ENCODE results near the gene ZNF324. TPM values are rescaled to one million over a fixed set of nuclear protein-coding genes. Genes with fewer than 3 reads are reported as not detected.
A peak's percentile ranks its signal among the peaks of the same experiment; 100 is the strongest.
"Not testable (repeated sequence)": the region's sequence is repeated elsewhere in the genome, so short reads cannot be mapped to it uniquely, and the experiment has no call there.

The ZNF324 gene
- total RNA-seq (10 to 100 TPM; 19.8 to 21.0 TPM), polyA plus RNA-seq (13.9 TPM)

DNA sequence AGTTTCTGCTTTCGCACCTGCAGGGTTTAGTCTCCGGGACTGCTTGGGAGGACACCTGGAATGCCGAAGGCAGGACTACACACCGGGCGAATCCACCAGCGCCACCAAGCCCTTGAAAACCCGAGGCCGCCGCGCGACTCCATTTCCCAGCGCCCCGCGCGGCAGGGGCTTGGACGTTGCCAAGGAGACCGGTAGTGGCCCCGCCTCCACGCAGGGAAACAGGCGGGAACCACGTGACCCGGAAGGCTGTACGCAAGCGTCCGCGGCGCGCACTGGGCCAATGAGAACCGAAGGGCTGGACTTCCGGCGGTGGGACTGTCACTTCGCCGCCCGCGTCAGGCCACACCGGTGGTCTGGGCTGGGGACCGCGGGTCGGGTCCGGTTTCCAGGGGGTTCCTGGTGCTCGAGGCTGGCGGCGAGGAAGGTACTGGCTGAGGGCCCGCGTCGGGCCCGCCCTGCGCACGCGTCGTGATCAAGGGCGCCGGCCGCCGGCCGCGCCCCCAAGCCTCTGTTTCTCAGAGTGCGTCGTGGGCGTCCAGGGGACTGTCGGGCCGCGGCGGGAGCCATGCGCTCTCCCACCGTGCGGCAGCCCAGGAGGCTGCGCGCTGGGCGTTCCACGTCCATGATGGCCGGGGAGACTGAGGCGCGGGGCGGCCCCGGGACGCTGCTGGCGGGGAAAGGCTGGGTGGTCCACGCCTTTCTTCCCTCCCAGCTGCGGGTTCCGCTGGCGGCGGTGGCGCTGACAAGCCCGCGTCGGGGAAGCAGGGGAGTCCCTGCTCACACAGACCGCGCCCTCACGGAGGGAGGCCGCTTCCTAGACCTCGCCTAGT, at the start of gene ZNF324:
TSS of gene ZNF324 (plus strand) at position 321 of the 830 bp plus-strand sequence. CDS start 2,106 bp downstream, outside the sequence.
- POLR2A ChIA-PET, result no interaction called here
- Mint-ChIP-seq H3K4me3 (peak within 1 kb of the TSS; percentile 84 to 94 (median 86)), H3K36me3 (peaks cover 0 to 31% (median 0%) of the 10 kb centered on the region in 3 donors), H3K4me1 (peaks cover 22 to 28% (median 25%) of the 10 kb centered on the region in 3 donors), H3K27me3 (peaks cover 0 to 2% of the 10 kb centered on the region in 2 donors), H3K9me3 (no peaks in the 10 kb centered on the region), H3K27ac (peak within 1 kb of the TSS; percentile 73 to 96 (median 90))
- no peaks in the 10 kb centered on the region for H3K9me3 ChIP-seq (ENCODE audit: low read length)
- peak within 1 kb of the TSS; percentile 81 for H3K4me3 ChIP-seq (ENCODE audit: low read length)
- peaks cover 13% of the 10 kb centered on the region for H3K4me1 ChIP-seq (ENCODE audit: insufficient read depth, low read length)
- CTCF ChIA-PET, result interaction anchor here (1.2 kb wide), 1 partner anchor 53 kb away, joined by 3 read pairs; the partner anchor contains the start of gene ZBTB45
- peak; percentile 94 to 98 (median 97) for DNase-seq
- H3K36me3 ChIP-seq (ENCODE audit: insufficient read depth, low read length), result peaks cover 6% of the 10 kb centered on the region
- no peaks in the 10 kb centered on the region for H3K27me3 ChIP-seq (ENCODE audit: insufficient read depth, low read length, poor library complexity, severe bottlenecking)
- H3K27ac ChIP-seq (ENCODE audit: low read depth, low read length), result peak within 1 kb of the TSS; percentile 96

DNA sequence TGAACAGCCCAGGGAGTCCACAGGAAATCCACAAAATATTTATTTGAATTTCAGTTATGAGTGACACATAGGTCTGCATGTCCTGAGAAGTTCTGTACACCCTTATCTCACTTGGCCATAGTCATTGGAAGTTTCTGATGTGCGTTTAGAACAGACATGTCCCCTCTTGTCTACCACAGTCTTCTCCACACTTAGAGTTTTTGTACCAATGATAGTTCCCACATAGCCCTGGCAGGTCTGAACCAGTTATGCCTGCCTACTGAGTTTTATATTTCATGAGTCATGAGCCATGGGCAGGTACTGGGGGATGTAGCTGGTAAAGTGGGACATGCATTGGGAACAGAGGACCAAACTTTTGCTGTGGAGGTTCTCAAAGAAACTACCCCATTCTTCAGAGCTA, 38.3 kb upstream of the ZNF324 start:
- no peaks in the 10 kb centered on the region for H3K4me1 ChIP-seq (ENCODE audit: insufficient read depth, low read length)
- H3K27ac Mint-ChIP-seq, result no peak overlapping the region
- H3K4me3 Mint-ChIP-seq, result no peak overlapping the region
- H3K27me3 Mint-ChIP-seq, result peaks cover 0 to 1% of the 10 kb centered on the region in 2 donors
- DNase-seq, result no peak
- H3K4me3 ChIP-seq (ENCODE audit: low read length), result no peak overlapping the region
- H3K36me3 ChIP-seq (ENCODE audit: insufficient read depth, low read length), result peaks cover 3% of the 10 kb centered on the region
- no peaks in the 10 kb centered on the region for H3K27me3 ChIP-seq (ENCODE audit: insufficient read depth, low read length, poor library complexity, severe bottlenecking)
- H3K27ac ChIP-seq (ENCODE audit: low read depth, low read length), result no peak overlapping the region
- POLR2A ChIA-PET, result no interaction called here
- no peaks in the 10 kb centered on the region for H3K4me1 Mint-ChIP-seq
- CTCF ChIA-PET, result no interaction called here
- peaks cover 3 to 39% (median 15%) of the 10 kb centered on the region in 3 donors for H3K36me3 Mint-ChIP-seq
- H3K9me3 Mint-ChIP-seq, result peaks cover 9 to 57% (median 46%) of the 10 kb centered on the region in 5 donors
- H3K9me3 ChIP-seq (ENCODE audit: low read length), result peaks cover 53% of the 10 kb centered on the region

DNA sequence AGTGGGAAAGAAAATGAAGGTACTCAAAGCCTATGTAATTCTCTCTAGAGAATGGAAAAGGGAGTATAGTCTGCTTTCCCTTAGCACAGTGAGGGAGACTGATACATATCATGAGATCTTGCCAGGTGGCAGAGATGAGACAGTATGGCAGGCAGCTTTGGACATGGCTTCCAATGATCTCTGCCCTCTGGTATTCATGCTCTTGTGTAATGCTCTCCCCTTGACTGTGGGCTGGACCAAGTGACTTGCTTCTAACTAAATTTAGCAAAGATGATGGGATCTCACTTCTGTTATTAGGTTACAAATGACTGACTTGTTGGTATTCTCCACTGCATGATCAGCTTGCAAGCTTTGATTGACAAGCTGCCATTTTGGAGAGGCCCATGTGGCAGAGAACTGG, 37.1 kb upstream of the ZNF324 start:
- Histone ChIP-seq H3K4me1 (ENCODE audit: insufficient read depth, low read length) (no peaks in the 10 kb centered on the region), H3K4me3 (ENCODE audit: low read length) (no peak overlapping the region), H3K27ac (ENCODE audit: low read depth, low read length) (no peak overlapping the region), H3K36me3 (ENCODE audit: insufficient read depth, low read length) (peaks cover 15% of the 10 kb centered on the region), H3K27me3 (ENCODE audit: insufficient read depth, low read length, poor library complexity, severe bottlenecking) (no peaks in the 10 kb centered on the region), H3K9me3 (ENCODE audit: low read length) (peaks cover 64% of the 10 kb centered on the region)
- POLR2A ChIA-PET, result no interaction called here
- no peak for DNase-seq
- peaks cover 9 to 69% (median 57%) of the 10 kb centered on the region in 5 donors for H3K9me3 Mint-ChIP-seq
- H3K36me3 Mint-ChIP-seq, result peaks cover 8 to 49% (median 27%) of the 10 kb centered on the region in 3 donors
- no peak overlapping the region for H3K4me3 Mint-ChIP-seq
- H3K4me1 Mint-ChIP-seq, result no peaks in the 10 kb centered on the region
- H3K27me3 Mint-ChIP-seq, result peaks cover 0 to 1% of the 10 kb centered on the region in 2 donors
- no peak overlapping the region for H3K27ac Mint-ChIP-seq
- CTCF ChIA-PET, result no interaction called here

DNA sequence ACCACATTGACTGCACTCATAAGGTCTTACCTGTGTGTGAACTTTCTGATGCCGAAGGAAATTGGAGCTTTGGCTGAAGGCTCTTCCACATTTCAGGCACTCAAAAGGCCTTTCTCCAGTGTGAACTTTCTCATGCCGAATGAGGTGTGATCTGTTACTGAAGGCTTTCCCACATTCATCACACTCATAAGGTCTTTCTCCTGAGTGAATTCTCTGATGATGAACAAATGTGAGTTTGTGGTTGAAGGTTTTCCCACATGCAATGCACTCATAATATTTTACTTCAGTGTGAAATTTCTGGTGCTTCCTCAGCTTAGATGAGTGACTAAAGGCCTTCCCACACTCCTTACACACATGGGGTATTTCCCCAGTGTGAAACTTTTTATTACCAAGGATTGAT, 32.7 kb upstream of the ZNF324 start:
- DNase-seq, result no peak
- ChIA-PET POLR2A (no interaction called here), CTCF (no interaction called here)
- Mint-ChIP-seq H3K4me1 (peaks cover 8 to 16% (median 12%) of the 10 kb centered on the region in 3 donors), H3K36me3 (peaks cover 38 to 77% (median 65%) of the 10 kb centered on the region in 3 donors), H3K27ac (no peak overlapping the region), H3K9me3 (peaks cover 9 to 93% (median 89%) of the 10 kb centered on the region in 5 donors), H3K4me3 (no peak overlapping the region), H3K27me3 (no peaks in the 10 kb centered on the region)
- H3K4me3 ChIP-seq (ENCODE audit: low read length), result no peak overlapping the region
- H3K4me1 ChIP-seq (ENCODE audit: insufficient read depth, low read length), result peaks cover 4% of the 10 kb centered on the region
- no peaks in the 10 kb centered on the region for H3K27me3 ChIP-seq (ENCODE audit: insufficient read depth, low read length, poor library complexity, severe bottlenecking)
- H3K36me3 ChIP-seq (ENCODE audit: insufficient read depth, low read length), result peaks cover 34% of the 10 kb centered on the region
- no peak overlapping the region for H3K27ac ChIP-seq (ENCODE audit: low read depth, low read length)
- peaks cover 82% of the 10 kb centered on the region for H3K9me3 ChIP-seq (ENCODE audit: low read length)

DNA sequence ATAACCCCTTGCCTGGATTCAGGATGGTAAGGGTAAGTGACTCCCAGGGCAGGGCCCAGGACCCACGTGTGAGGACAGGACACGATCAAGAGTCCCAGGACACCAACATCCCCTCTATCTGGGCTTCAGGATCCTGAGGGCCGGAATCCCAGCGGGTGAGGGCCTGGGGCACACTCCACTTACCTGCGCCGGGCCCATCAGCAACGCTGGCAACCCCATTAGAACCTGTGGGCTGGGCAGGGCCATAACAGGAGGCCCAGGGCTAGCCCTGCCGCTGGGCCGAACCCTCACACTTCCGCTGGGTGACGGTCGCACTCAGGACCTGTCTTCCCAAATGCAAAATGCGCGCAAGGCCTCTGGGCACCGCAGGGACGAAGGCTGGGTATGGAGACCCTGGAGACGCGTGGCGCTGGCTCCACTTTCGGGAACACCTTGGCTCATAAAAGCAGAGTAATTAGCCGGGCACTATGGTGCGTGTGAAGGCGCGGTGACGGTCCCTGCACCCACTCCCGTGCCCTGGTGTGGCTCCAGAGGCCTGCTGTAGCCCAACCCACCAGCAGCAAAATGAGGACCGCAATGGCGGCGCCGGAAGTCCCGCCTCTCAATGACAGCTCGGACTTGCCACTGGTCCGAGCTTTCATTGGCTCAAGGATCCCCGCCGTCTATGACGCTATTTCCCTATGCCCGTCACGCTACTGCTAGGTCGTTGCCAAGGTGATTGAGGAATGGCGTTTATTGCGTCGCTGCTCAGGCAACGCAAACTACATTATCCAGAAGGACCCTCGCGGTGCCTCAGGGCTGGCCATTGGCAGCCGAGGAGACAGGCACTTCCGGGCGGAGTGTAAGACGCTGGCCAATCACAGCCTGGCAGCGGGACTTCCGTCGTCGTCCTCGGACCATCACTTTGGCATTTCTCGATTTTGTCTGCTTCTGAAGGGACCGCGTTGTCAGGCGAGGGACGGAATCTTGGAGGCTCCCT, 27.0 kb upstream of the ZNF324 start, which contains the start of gene ZNF132:
TSS of gene ZNF132 (minus strand) at position 578 of the 979 bp plus-strand sequence. CDS start at position 246, 332 bp downstream.
- peaks cover 33% of the 10 kb centered on the region for H3K9me3 ChIP-seq (ENCODE audit: low read length)
- CTCF ChIA-PET, result interaction anchor here (1.4 kb wide), 1 partner anchor 12 kb away, joined by 3 read pairs; the partner anchor contains the start of gene ZNF324B
- no peaks in the 10 kb centered on the region for H3K27me3 ChIP-seq (ENCODE audit: insufficient read depth, low read length, poor library complexity, severe bottlenecking)
- peaks cover 31 to 54% (median 48%) of the 10 kb centered on the region in 3 donors for H3K36me3 Mint-ChIP-seq
- POLR2A ChIA-PET, result interaction anchor here (0.6 to 1.2 kb wide), 6 partner anchors 31 to 523 kb away, joined by 3 to 10 read pairs (median 3); partner anchors contain the start of genes MZF1, ZNF497 and ZNF584
- H3K27me3 Mint-ChIP-seq, result peaks cover 4% of the 10 kb centered on the region in 2 donors
- DNase-seq, result peak; percentile 90 to 98 (median 94)
- peak within 1 kb of the TSS; percentile 88 to 97 (median 95) for H3K4me3 Mint-ChIP-seq
- peak within 1 kb of the TSS; percentile 93 for H3K4me3 ChIP-seq (ENCODE audit: low read length)
- peak within 1 kb of the TSS; percentile 85 to 100 (median 99) for H3K27ac Mint-ChIP-seq
- H3K27ac ChIP-seq (ENCODE audit: low read depth, low read length), result peak within 1 kb of the TSS; percentile 80
- peaks cover 26 to 34% (median 30%) of the 10 kb centered on the region in 3 donors for H3K4me1 Mint-ChIP-seq
- H3K4me1 ChIP-seq (ENCODE audit: insufficient read depth, low read length), result peaks cover 20% of the 10 kb centered on the region
- peaks cover 3 to 50% (median 44%) of the 10 kb centered on the region in 5 donors for H3K9me3 Mint-ChIP-seq
- H3K36me3 ChIP-seq (ENCODE audit: insufficient read depth, low read length), result peaks cover 18% of the 10 kb centered on the region

DNA sequence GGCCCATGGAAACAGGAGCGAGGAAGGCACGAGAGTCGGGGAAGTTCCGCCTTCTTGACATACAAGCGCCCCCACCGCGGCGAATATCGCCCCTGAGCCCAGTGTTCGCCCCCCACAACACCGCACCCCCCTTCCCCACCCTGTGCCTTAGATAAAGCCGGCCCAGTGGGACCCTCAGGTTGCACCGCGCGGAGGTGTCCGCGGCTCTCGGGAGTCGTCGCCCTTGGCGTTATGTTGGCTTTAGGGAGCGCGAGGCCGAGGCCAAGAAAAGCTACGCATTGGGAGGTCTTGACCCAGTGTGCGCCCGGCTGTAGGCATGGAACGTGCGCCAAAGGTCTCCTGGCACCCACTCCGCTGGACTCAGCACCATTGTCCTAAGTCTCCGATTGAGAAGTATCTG, 26.3 kb upstream of the ZNF324 start:
- ChIA-PET CTCF (interaction anchor here (1.4 kb wide), 1 partner anchor 11 kb away, joined by 3 read pairs; the partner anchor contains the start of gene ZNF324B), POLR2A (interaction anchor here (0.7 to 1.2 kb wide), 5 partner anchors 32 to 93 kb away, joined by 3 to 10 read pairs (median 4); partner anchors contain the start of genes ZNF497 and ZNF584)
- Mint-ChIP-seq H3K4me3 (peak overlapping the region; percentile 88 to 97 (median 95)), H3K4me1 (peaks cover 26 to 34% (median 30%) of the 10 kb centered on the region in 3 donors), H3K9me3 (peaks cover 3 to 44% (median 37%) of the 10 kb centered on the region in 5 donors), H3K27me3 (peaks cover 7 to 8% of the 10 kb centered on the region in 2 donors), H3K36me3 (peaks cover 25 to 47% (median 41%) of the 10 kb centered on the region in 3 donors), H3K27ac (peak overlapping the region; percentile 85 to 100 (median 99))
- Histone ChIP-seq H3K27me3 (ENCODE audit: insufficient read depth, low read length, poor library complexity, severe bottlenecking) (no peaks in the 10 kb centered on the region), H3K27ac (ENCODE audit: low read depth, low read length) (peak overlapping the region; percentile 71), H3K4me3 (ENCODE audit: low read length) (peak overlapping the region; percentile 93), H3K9me3 (ENCODE audit: low read length) (peaks cover 26% of the 10 kb centered on the region), H3K4me1 (ENCODE audit: insufficient read depth, low read length) (peaks cover 20% of the 10 kb centered on the region), H3K36me3 (ENCODE audit: insufficient read depth, low read length) (peaks cover 11% of the 10 kb centered on the region)
- peak in 1 of 5 donors; percentile 6 for DNase-seq

DNA sequence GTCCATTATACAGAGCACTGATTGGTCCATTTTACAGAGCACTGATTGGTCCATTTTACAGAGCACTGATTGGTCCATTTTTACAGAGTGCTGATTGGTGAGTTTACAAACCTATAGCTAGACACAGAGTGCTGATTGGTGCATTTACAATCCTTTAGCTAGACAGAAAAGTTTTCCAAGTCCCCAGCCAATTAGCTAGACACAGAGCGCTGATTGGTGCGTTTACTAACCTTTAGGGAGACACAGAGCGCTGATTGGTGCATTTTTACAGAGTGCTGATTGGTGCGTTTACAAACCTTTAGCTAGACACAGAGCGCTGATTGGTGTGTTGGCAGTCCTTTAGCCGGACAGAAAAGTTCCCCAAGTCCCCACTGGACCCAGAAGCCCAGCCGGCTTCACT, 23.9 kb upstream of the ZNF324 start:
- Mint-ChIP-seq H3K9me3 (peaks cover 3 to 25% (median 16%) of the 10 kb centered on the region in 5 donors), H3K36me3 (peaks cover 5 to 27% (median 18%) of the 10 kb centered on the region in 3 donors), H3K4me1 (peaks cover 24 to 27% (median 25%) of the 10 kb centered on the region in 3 donors), H3K27me3 (peaks cover 14 to 23% of the 10 kb centered on the region in 2 donors)
- DNase-seq; H3K36me3 ChIP-seq (ENCODE audit: insufficient read depth, low read length); H3K27ac Mint-ChIP-seq; H3K9me3 ChIP-seq (ENCODE audit: low read length); H3K27ac ChIP-seq (ENCODE audit: low read depth, low read length); H3K4me3 ChIP-seq (ENCODE audit: low read length); POLR2A ChIA-PET; CTCF ChIA-PET; H3K4me3 Mint-ChIP-seq: not testable (repeated sequence)
- Histone ChIP-seq H3K4me1 (ENCODE audit: insufficient read depth, low read length) (peaks cover 20% of the 10 kb centered on the region), H3K27me3 (ENCODE audit: insufficient read depth, low read length, poor library complexity, severe bottlenecking) (peaks cover 11% of the 10 kb centered on the region)
